SK-N-DZ (cell line): Measurements from ENCODE around the gene ATXN1.

Source experiments
- DNase-seq: peaks from one replicate; pipeline ENCODE4 v3.0.0-alpha.2; 2015; ENCODE audit warnings: low spot score

ATXN1 gene

GRCh38 chr6:16674801-16675392, 86.4 kb downstream of the ATXN1 start:
- no peak for DNase-seq

DNA sequence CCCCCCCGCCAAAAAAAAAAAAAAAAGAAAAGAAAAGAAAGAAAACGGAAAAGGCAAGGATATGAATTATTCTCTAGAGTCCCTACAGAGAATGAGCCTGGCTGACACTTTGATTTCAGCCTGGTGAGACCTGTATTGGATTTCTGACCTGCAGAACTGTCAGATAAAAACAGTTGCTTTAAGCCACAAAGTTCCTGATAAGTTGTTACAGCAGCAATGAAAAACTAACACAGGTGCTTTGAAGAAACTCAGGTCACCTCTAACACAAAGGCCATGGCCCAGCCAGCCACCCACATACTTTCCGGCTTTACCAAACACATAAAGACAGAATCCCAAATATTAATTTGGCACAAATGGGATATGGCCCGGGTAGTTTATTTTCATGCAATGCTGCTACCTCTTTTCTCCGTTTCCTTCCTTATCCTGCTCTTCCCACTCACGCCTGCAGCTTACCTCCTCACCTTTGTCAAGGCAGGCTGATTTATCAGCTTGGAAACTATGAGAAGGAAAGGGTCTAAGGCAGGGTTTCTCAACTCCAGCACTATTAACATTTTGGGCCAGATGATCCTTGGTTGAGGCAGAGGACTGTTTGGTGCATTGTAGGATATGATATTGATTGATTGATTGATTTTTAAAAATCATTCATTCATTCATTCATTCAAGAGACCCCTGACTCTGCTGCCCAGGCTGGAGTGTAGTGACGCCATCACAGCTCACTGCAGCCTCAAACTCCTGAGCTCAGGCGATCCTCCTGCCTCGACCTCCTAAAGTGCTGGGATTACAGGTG, 88.1 kb downstream of the ATXN1 start:
- DNase-seq = no peak

GRCh38 chr6:16671302-16672289, 89.7 kb downstream of the ATXN1 start:
- no peak for DNase-seq

DNA sequence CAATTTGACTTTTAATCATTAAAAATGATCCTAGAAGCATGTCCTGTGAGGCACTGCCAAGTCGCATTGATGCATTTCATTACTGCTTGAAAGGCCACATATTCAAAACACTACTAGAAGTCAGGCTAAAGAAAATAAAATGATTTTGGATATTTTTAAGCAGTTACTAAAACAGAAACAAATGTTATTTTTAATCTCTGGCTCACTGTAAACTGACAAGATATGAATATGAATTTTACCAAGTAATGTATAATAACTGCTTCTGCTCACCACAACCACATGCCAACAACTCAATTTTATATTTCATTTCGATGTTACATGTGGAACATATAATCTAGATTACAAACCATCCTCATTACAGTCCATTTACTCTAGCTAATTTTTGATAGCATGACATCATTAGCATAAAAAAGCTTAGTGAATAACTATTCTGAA, 90.6 kb downstream of the ATXN1 start:
- no peak for DNase-seq

DNA sequence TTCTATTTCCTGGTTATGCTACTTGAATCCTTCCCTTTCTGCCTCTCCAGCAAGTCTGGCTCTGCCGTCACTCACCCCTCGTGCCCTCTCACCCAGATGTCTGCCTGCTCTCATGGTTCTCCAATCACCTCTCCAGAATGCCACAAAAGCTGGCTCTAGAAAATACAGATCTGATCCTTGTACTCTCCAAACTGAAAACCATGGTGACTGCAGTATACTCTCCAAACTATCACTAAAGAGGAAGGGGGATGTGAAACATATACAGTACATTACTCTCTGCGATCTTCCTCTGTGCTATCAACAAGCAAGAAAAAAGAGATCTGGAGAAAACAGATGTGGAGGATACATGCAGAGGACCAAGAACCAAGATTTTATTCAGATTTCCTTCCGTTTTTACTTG, 91.1 kb downstream of the ATXN1 start:
- no peak for DNase-seq

DNA sequence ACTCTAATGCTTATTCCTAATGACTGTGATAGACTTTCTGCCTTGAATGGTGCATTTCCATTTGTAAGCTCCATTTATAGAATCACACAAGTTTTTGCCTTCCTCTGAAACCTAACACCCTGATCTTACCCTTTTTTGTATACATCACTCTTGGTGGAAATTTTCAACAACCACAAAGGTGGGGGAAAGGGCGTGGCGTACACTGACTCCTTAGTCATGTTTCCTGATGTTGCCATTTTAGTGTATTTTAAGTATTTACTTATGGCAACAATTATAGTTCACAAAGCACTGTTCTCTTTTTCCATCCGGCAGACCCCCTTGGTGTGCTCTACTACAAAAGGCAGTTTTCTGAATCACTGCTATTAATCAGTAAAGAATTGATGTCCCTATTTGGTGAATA, 92.0 kb downstream of the ATXN1 start:
- DNase-seq = no peak

DNA sequence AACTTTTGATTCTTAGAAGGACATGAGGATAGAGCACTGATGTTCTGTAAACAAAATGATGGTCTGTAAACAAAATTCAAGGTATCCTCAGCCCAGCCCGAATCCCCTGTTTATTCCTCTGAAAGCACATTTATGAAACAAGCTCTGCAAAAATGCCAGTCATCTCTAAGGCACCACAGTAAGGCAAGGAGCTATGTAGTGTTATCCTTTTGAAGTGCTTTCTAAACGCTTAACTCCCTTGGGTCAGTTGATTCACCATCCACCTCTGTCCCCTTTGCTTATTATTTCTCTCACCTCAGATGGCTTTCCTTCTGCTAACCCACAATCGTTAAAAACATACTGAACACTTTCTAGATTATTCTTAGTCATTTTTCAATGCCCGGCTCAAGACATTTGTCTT, 93.8 kb downstream of the ATXN1 start:
- no peak for DNase-seq

- DNase-seq = no peak
Observed at GRCh38 chr6:16665992-16666391, 95.3 kb downstream of the ATXN1 start.

DNA sequence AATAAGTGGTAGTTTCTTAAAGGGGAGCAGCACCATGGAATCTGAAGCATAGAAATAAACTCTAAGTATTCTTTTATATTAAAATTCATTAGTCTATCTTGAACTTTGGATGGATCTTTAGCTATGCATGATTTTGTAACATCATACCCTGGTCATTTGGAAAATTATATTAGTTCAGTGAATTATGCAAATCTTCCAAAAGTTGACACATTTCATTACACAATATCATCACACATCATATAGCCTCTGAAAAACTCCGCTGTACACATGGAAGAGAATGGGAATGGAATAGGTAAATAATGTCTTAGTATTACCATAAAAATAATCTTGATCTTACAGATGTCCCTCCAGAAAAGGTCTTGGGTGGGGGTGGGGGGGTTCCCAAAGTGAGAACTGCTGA, 96.1 kb downstream of the ATXN1 start:
- DNase-seq = no peak

GRCh38 chr6:16663901-16664300, 97.4 kb downstream of the ATXN1 start:
- DNase-seq = no peak

GRCh38 chr6:16660157-16660497, 101.1 kb downstream of the ATXN1 start:
- DNase-seq = no peak

DNA sequence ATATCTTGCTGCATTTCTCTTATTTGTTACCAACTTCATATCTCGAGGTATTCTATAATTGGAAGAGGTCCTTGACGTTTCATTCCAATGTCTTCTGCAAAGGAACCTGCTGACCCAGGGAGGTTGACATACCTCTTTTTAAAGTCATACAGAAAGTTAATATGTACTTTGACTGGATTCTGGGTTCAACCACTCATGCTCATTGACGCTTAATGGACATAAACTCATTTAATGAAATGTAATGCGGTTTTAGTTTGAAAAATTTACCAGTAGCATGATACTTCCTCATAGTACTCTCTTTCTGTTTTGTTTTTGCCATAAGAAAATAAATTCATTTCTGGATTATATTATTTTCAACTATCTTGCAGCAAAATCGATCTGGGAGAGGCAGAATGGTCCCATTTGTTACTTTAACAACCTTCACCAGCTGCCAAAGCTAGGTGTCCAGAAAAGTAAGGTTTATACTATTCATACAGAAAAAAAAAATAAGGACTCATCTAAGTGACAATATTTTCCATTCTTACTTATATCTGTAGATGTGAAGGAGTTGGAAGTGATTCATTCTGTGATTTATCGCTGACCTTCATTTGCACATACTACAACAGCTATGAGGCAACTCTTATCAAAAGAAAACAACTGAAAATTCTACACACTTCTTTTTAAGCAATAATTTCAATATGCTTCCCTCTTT, 101.6 kb downstream of the ATXN1 start:
- DNase-seq = no peak

GRCh38 chr6:16658348-16659034, 102.8 kb downstream of the ATXN1 start:
- no peak for DNase-seq

DNA sequence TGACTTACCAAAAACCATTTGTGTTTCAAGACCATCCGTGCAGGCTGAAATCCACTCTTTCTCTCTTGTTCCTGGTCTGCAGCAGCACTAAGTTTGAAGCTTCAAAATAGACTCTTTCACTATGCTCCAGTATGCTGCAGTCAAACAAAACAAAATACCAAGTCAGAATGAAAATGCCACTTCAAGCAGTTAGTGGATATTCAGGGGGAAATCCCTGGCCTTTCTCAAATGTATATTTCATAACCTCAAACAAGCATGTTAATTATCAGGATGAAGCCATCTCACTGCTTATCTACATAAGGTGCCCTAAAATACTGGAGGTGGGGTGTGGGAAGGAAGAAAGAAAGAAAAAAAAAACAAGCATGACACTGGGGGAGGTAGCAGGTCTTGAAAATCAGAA, 103.5 kb downstream of the ATXN1 start:
- DNase-seq = no peak

GRCh38 chr6:16656451-16656850, 104.8 kb downstream of the ATXN1 start:
- no peak for DNase-seq

DNA sequence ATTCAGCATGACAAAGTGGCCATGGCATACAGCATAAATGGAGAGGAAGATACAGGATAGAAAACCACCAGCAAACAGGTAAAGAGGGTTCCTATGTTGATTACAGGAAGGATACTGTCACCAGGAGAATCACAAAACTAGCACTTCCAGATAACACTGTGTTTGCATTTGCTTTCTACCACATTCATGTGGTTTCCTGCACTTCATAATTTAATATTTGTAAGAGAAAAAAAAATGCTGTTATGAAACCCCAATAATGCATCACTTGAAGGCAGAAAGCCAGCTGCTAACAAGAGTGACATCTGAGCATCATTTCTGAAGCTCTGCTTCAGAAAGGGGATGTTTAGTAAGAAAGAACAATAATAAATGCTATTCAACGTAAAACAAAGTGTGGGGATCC, 106.6 kb downstream of the ATXN1 start:
- no peak for DNase-seq

DNA sequence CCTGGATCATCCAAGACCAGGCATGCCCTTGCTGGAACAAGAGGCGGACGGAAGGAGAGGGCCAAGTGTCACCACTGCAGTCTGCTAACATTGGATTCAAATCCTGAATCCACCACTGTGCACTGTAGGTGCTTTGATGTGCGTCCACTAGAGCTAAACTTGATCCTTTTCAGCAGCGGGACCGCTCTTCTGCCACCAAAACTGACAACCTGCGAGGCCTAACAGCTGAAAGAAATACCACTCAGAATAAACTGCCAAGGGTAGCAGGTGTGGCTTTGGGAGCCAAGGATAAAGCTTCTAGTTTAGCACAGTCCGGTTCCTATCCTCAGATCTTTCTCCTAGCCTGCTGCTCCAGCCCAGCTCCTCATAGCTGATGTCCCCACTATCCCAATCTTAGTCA, 108.0 kb downstream of the ATXN1 start:
- no peak for DNase-seq

DNA sequence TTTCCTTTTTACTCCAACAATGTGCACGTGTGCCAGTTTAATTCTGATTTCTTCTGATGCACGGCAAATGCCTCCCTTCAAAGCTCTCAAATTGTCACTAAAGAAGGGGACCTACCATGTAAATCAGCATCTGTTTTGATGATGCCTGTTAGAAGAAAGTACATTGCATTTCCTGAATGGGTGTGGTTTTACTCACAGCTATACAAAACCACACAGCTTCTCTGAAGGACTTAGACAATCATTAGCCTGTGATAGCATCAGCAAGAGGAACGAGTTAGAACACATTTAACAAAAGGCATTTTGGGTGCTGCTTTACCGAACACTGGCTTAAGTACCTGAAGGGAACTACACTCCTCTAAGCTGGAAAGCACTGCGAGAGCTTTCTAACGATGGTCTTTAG, 109.4 kb downstream of the ATXN1 start:
- no peak for DNase-seq

DNA sequence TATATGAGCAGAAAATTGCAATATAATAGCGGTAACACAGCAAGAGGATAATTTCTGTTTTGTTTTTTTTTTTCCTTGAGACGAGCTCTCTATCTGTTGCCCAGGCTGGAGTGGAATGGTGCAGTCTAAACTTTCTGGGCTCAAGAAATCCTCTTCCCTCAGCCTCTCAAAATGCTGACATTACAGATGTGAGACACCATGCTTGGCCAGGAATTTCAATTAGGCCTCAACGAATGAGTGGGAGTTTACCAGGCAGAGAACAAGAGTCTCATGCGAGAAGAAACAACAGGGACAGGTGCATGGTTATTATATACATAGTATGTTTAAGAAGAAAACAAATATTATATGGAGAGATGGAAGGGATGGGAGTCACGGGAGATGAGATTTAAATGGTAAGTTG, 111.4 kb downstream of the ATXN1 start:
- no peak for DNase-seq

GRCh38 chr6:16649241-16649640, 112.0 kb downstream of the ATXN1 start:
- DNase-seq = no peak

GRCh38 chr6:16648003-16648402, 113.3 kb downstream of the ATXN1 start:
- no peak for DNase-seq
